IMR-90 (cell line): Measurements from ENCODE around the gene BLOC1S6.

ENCODE experiments used
- CEBPB ChIP-seq: IDR thresholded peaks from 2 replicates; pipeline ENCODE4 v1.6.1; 2012; ENCODE audit warnings: low read depth, low read length, improper control_type of control experiment
- FOS ChIP-seq: fragments of 150-350 bp; IDR thresholded peaks from 2 replicates; pipeline ENCODE4 v1.6.1; 2016; ENCODE audit warnings: low read depth, low read length
- POLR2A ChIP-seq: IDR thresholded peaks from 2 replicates; pipeline ENCODE4 v1.6.1; 2012; ENCODE audit warnings: mild to moderate bottlenecking, low read depth, low read length
- RFX5 ChIP-seq: IDR thresholded peaks from 2 replicates; pipeline ENCODE4 v1.8.0; 2012; ENCODE audit warnings: low read depth, mild to moderate bottlenecking, low read length, moderate library complexity
- TF ChIP-seq, protein P1 (sequence below): conservative IDR thresholded peaks from 2 replicates; pipeline ENCODE4 v1.5.1; 2012; ENCODE audit warnings: mild to moderate bottlenecking, low read depth, low read length, improper control_type of control experiment

DNA sequence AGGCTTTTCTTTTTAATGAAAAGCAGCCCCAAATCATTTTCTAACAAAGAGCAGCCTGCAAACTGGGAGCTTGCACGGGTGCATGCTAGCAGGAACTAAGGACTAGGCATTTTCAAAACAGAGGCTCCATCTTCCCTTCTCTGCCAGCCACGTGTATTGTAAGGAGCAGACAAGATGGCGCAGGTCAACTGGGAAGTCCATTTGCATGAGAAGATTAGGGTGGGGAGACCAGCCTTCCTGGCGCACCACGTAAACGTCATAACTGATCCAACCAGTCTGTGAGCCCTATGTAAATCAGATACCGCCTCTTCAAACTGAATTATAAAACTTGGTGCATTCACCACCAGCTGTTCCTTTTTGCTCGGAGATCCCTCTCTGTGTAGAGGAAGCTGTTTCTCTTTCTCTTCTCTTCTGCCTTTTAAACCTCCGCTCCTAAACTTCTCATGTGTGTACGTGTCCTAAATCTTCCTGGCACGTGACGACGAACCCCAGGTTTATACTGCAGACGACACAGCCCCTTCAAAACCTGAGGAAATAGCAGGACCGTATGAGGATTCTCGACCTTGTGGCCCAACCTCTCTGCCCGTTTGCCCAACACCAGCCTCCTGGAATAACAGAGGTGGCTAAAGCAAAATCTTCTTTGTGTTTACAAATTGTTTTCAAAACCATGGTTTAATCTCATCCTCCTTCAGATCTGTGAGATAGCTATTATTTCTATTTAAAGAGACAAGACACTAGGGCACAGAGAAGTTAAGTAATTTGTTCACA lies 38.2 kb upstream of the BLOC1S6 start:
- TF ChIP-seq, protein P1, sequence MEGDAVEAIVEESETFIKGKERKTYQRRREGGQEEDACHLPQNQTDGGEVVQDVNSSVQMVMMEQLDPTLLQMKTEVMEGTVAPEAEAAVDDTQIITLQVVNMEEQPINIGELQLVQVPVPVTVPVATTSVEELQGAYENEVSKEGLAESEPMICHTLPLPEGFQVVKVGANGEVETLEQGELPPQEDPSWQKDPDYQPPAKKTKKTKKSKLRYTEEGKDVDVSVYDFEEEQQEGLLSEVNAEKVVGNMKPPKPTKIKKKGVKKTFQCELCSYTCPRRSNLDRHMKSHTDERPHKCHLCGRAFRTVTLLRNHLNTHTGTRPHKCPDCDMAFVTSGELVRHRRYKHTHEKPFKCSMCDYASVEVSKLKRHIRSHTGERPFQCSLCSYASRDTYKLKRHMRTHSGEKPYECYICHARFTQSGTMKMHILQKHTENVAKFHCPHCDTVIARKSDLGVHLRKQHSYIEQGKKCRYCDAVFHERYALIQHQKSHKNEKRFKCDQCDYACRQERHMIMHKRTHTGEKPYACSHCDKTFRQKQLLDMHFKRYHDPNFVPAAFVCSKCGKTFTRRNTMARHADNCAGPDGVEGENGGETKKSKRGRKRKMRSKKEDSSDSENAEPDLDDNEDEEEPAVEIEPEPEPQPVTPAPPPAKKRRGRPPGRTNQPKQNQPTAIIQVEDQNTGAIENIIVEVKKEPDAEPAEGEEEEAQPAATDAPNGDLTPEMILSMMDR = no peak
- no peak for TF ChIP-seq POLR2A
- TF ChIP-seq RFX5 = no peak
- no peak for TF ChIP-seq FOS
- TF ChIP-seq CEBPB = no peak
